Measurements from ENCODE around the gene HES5.

The HES5 gene

DNA sequence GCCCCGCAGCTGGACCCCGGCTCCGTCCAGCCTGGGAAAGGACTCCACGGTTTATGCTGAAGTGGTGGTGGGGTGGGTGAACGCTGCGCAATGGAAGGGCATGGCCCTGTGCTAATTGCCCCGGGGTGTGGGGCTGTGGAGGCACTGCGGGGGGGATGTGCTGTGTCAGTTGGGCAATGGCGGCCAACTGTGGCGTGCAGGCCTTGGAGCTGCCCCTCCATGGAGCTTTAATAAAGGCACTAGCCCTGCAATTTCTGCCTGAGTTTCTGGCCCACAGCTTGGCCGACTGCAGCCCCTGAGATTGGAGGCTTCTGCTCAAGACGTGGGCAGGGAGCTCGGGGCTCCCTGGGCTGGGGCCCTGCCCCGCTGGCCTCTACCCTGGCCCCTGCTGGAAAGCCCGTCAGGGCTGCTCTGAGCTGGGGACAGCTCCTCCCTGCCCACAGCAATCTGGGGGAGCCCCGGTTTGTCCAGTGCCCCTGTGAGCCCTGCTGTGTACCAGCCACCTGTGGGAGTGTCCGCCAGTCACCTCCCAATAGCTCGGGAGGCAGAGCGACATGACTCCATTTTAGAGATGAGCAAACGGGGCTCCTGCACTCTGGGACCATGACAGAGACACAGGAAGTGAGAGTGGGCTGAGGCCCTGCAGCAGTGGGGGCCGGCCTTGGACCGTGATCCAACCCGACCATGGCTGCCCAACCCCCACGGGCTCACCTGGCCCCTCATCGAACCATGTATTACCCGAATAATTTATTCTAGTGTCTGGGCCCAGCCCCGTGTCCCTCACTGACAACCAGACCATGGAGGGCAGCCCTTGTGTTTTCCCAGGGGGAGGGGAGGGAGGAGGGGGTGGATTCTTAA lies 17.4 kb upstream of the HES5 start:
- in situ Hi-C loops (cut with MboI; ENCODE audit: low sequenced_read_pairs), result loop anchor here (25.0 kb wide), 1 partner anchor 360 kb away; the partner anchor contains the start of gene FAAP20

GRCh38 chr1:2546515-2547209 lies 16.6 kb upstream of the HES5 start:
- in situ Hi-C loops (cut with MboI; ENCODE audit: low sequenced_read_pairs), result loop anchor here (25.0 kb wide), 1 partner anchor 359 kb away; the partner anchor contains the start of gene FAAP20

DNA sequence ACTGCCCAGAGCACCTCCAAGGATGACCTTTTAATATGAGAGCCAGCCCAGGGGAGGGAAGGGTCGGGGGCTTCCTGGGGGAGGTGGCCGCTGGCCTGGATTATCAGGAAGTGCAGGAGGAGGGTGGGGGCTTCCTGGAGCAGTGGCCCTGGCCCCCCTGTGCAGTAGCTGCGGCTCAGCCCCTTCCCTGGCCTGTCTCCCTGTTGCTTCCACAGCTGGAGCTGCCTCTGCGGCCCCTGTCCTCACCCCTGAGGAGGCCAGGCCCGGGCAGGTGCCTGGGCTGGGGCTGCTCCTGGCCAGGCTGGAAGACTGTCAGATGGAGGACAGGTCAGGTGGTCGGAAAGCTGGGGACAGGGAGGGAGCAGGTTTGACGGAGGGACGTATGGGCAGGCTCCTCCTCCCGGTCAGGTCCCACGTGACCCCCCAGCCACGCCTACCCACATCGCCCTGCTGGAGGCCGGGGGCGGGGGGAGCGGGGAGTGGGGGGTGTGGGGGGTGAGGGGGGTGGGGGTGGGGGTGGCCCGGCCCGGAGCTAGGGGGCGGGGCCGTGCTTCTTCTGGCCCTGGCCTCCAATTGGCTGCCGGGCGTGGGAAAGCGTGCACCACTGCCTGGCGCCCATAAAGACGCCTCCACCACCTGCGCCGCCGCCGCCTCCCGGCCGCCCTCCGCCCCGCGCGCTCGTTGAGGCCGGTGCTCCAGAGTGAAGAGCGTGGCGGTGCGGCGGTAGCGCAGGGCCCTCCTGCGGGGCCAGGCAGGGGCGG lies 15.9 kb upstream of the HES5 start:
- in situ Hi-C loops (cut with MboI; ENCODE audit: low sequenced_read_pairs), result loop anchor here (25.0 kb wide), 1 partner anchor 359 kb away; the partner anchor contains the start of gene FAAP20

DNA sequence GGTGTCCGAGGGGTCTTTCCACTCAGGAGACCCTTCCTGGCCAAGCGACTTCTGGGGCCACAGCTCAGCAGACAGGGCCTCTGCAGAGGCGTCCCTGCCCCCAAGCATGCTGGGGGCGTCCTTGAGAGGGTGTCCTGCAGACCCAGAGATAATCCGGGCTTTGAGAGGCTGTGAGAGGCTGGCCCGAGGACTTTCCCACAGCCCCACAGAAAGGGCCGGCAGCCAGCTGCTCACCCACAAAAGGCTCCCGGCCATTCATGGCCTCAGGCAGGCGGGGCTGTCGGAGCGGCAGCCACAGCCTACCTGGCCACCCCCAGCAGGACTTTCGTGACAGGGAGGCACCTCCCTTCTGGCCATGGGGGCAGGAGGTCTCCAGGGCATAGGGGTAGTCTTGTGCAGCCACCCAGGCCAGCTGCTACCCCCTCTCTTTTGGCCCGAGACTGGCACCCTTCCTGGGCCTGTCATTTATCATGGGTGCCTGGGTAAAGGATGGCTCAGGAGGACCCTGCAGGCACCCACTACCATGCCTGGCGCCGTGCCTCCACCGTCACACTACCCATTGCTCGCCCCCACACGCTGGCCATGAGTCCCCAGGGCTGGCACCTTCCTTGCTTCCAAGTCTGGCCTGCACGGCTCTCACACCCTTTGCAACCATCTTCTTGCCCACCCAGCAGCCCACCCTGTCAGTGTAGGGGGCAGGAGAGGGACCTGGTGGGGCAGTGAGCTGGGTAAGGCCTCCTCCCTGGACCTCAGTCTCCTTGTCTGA lies 15.0 kb upstream of the HES5 start:
- in situ Hi-C loops (cut with MboI; ENCODE audit: low sequenced_read_pairs), result loop anchor here (25.0 kb wide), 1 partner anchor 358 kb away; the partner anchor contains the start of gene FAAP20

- in situ Hi-C loops (cut with MboI; ENCODE audit: low sequenced_read_pairs), result loop anchor here (25.0 kb wide), 1 partner anchor 357 kb away; the partner anchor contains the start of gene FAAP20
Measured at GRCh38 chr1:2544093-2544874, 14.2 kb upstream of the HES5 start.

- in situ Hi-C loops (cut with MboI; ENCODE audit: low sequenced_read_pairs), result loop anchor here (25.0 kb wide), 1 partner anchor 356 kb away; the partner anchor contains the start of gene FAAP20
Measured at GRCh38 chr1:2543543-2544092, 13.6 kb upstream of the HES5 start.

DNA sequence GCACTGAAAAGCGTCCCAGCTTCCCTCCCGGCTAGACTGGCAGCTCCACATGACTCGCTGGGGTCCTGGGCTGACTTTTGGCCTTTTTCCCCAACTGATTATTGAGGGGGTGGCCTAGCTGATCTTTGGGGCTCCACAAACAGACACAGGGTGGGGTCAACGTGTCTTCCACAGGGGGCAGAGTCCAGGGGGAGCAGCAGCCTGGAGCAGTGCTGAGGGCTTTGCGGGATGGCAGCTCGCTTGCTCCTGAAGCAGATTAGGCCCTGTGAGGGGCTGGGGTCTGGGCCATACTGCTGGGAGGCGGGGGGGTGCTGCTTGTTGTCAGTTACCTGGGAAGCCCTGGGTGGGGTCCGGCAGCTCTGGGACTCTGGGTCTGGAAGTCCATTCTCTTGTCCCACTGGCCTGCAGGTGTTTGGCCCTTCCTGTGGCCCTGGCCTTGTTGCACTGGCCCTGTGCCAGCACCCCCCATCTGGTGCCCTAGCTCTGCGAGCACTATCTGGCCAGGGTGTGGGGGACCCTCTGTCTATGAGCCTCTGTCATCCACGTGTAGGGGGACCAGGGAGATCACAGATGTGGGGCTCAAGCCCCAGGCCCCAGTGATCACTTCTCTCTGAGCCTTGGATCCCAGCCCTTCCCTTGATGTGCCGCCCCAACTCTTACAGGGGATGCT lies 12.3 kb upstream of the HES5 start:
- in situ Hi-C loops (cut with MboI; ENCODE audit: low sequenced_read_pairs), result loop anchor here (25.0 kb wide), 1 partner anchor 355 kb away; the partner anchor contains the start of gene FAAP20

DNA sequence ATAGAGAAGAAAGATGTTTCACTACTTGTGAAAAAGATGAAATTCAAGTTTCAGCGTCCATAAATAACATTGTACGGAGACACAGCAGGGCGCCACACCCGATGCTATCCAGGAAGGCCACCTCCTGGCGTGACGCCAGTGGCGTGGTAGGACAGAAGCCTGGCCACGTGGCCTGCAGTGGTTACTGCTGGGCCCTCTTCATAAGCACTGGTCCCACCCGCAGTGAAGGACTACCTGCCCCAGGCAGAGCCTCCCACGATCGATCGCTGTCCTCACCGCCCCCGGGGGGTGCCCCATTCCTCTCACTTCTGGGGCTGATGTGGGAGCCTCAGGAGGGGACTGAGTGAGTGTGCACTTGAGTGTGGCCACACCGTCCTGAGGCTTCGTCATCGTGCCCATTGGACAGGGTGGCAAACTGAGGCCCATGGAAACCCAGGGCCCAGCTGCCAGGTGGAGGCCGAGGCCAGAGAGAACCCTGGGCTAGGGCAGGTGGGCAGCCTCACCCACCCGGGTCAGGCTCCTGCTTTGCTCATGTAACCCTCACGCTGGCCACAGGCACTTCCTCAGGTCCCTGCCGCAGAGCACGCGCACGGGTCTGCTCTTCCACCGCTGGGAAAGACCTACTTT lies 11.7 kb upstream of the HES5 start:
- in situ Hi-C loops (cut with MboI; ENCODE audit: low sequenced_read_pairs), result loop anchor here (25.0 kb wide), 1 partner anchor 354 kb away; the partner anchor contains the start of gene FAAP20

GRCh38 chr1:2540816-2541492 lies 10.9 kb upstream of the HES5 start:
- in situ Hi-C loops (cut with MboI; ENCODE audit: low sequenced_read_pairs), result loop anchor here (25.0 kb wide), 1 partner anchor 354 kb away; the partner anchor contains the start of gene FAAP20

GRCh38 chr1:2539312-2539907 lies 9.3 kb upstream of the HES5 start:
- in situ Hi-C loops (cut with MboI; ENCODE audit: low sequenced_read_pairs), result loop anchor here (25.0 kb wide), 1 partner anchor 352 kb away; the partner anchor contains the start of gene FAAP20

GRCh38 chr1:2538872-2539271 lies 8.8 kb upstream of the HES5 start:
- in situ Hi-C loops (cut with MboI; ENCODE audit: low sequenced_read_pairs), result loop anchor here (25.0 kb wide), 1 partner anchor 352 kb away; the partner anchor contains the start of gene FAAP20

DNA sequence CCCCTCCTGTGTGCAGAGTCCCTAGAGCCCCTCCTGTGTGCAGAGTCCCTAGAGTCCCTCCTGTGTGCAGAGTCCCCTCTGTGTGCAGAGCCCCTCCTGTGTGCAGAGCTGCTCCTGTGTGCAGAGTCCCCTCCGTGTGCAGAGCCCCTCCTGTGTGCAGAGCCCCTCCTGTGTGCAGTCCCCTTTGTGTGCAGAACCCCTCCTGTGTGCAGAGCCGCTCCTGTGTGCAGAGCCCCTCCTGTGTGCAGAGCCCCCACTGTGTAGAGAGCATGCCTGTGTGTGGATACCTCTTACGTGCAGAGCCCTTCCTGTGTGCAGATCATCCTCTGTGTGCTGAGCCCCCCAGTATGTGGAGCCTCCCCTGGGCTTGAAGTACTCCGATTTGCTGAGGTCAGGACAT lies 8.3 kb upstream of the HES5 start:
- in situ Hi-C loops (cut with MboI; ENCODE audit: low sequenced_read_pairs), result loop anchor here (25.0 kb wide), 1 partner anchor 351 kb away; the partner anchor contains the start of gene FAAP20

GRCh38 chr1:2537784-2538115 lies 7.7 kb upstream of the HES5 start:
- in situ Hi-C loops (cut with MboI; ENCODE audit: low sequenced_read_pairs), result loop anchor here (25.0 kb wide), 1 partner anchor 350 kb away; the partner anchor contains the start of gene FAAP20

GRCh38 chr1:2535981-2536380 lies 5.9 kb upstream of the HES5 start:
- in situ Hi-C loops (cut with MboI; ENCODE audit: low sequenced_read_pairs), result loop anchor here (25.0 kb wide), 1 partner anchor 349 kb away; the partner anchor contains the start of gene FAAP20

DNA sequence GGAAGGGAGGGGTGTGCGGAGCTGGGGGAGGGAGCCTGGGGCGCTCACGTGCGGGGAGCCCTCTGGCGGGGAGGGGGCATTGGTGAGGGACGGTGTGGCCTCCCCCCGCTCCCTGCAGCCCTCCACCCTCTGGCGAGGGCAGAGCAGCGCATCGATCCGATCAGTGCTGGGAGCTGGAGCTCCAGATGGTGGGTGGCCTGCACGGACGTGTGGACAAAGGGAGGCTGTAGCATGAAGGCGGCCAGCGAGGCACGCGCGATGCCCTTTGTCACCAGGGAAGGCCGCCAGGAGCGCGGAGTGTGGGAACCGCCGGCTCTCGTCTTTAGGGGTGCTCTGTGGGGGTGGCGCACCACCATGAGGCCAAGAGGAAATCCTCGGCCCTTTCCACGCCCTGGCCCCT lies 5.4 kb upstream of the HES5 start:
- in situ Hi-C loops (cut with MboI; ENCODE audit: low sequenced_read_pairs), result loop anchor here (25.0 kb wide), 1 partner anchor 348 kb away; the partner anchor contains the start of gene FAAP20

DNA sequence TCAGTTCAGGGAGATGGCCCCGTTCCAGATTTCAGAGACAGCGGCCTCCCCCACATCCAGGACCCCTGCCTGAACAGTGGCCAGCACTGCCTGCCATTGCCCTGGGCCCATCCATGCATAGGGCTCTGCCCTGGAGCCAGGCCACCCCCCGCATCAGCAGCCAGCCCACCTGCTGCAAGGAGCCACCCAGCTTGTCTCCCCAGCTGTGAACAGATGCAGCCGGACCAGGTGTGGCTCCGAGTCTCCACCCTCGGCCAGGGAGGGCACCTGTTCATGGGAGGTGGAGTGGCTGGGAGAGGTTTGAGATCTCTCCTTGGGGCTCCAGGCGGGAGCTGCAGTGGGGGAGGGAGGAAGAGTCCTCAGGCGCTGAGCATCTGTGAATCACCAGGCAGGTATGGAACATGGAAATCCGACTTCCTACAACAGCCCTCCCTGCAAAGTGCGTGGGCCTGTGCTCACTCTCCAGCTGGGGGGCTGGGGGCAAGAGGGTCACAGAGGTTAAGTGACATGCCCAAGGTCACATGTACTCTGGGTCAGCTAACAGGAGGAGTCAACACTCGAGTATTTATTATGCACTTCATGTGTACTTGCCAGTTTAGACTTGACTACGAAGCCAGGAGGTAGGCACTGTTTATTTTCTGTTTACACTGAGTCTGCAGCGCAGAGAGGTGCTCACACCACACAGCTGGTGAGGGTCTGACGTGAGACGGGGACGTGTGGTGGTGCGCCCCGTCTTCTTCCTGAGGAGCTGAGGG lies 4.8 kb upstream of the HES5 start:
- in situ Hi-C loops (cut with MboI; ENCODE audit: low sequenced_read_pairs), result loop anchor here (25.0 kb wide), 1 partner anchor 348 kb away; the partner anchor contains the start of gene FAAP20

Data from HL-60/S4 treated with phorbol 12-myristate 13-acetate at 8.2 ng/mL for 4 days and 3 days (cell line).